Neural progenitor cell (in vitro differentiated cells): ENCODE results near the gene ZNF524.

Experiments used
- EZH2 ChIP-seq: fragments of 200-600 bp; sonication (generic); IDR thresholded peaks from 2 replicates; pipeline ENCODE4 v1.6.1; 2017; ENCODE audit warnings: antibody characterized with exemption, mild to moderate bottlenecking, moderate library complexity
- TF ChIP-seq, protein P1 (sequence below): fragments of 200-600 bp; sonication (generic); IDR thresholded peaks from 2 replicates; pipeline ENCODE4 v1.5.1; 2017; ENCODE audit warnings: antibody characterized with exemption, mild to moderate bottlenecking

DNA sequence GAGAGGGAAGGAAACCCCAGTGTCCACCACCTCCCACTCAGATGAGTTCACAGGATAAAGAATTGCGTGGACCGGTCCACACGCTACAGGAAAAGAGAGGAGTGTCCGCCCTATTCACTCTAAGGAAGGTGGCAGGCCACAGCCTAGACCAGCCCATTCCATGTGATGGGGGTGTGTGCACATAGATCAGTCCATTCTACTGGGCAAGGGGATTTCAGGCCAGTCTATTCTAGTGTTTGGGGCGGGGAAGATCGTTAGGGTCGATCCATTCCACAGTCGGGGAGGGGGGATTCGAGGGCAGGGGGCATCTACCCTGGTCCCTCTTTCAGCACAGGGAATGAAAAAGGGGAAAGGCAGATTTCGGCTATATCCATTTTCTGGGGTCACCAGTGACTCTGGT lies 8.5 kb upstream of the ZNF524 start:
- TF ChIP-seq, protein P1, sequence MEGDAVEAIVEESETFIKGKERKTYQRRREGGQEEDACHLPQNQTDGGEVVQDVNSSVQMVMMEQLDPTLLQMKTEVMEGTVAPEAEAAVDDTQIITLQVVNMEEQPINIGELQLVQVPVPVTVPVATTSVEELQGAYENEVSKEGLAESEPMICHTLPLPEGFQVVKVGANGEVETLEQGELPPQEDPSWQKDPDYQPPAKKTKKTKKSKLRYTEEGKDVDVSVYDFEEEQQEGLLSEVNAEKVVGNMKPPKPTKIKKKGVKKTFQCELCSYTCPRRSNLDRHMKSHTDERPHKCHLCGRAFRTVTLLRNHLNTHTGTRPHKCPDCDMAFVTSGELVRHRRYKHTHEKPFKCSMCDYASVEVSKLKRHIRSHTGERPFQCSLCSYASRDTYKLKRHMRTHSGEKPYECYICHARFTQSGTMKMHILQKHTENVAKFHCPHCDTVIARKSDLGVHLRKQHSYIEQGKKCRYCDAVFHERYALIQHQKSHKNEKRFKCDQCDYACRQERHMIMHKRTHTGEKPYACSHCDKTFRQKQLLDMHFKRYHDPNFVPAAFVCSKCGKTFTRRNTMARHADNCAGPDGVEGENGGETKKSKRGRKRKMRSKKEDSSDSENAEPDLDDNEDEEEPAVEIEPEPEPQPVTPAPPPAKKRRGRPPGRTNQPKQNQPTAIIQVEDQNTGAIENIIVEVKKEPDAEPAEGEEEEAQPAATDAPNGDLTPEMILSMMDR: no peak
- no peak for TF ChIP-seq EZH2
